Nephron (organoid): Measurements from ENCODE around the gene AP3S1.

ENCODE experiments used
- H3K27ac Mint-ChIP-seq, 3 experiments: 2 replicates each; pipeline ENCODE4 v1.8.0; 2020; ENCODE audit warnings: mixed read lengths in 3 of 3, mild to moderate bottlenecking in 2 of 3, moderate library complexity in 1 of 3
- H3K27me3 Mint-ChIP-seq: 2 replicates; pipeline ENCODE4 v1.8.0; 2021; ENCODE audit warnings: low read depth, mild to moderate bottlenecking, moderate library complexity, mixed read lengths
- H3K36me3 Mint-ChIP-seq: 2 replicates; pipeline ENCODE4 v1.8.0; 2020; ENCODE audit warnings: low read depth, mixed read lengths
- H3K4me1 Mint-ChIP-seq: 2 replicates; pipeline ENCODE4 v1.8.0; 2020; ENCODE audit warnings: mixed read lengths
- H3K4me3 Mint-ChIP-seq, 3 experiments: 2 replicates each; pipeline ENCODE4 v1.8.0; 2020; ENCODE audit warnings: mild to moderate bottlenecking in 3 of 3, mixed read lengths in 3 of 3, moderate library complexity in 2 of 3
- H3K9me3 Mint-ChIP-seq: 2 replicates; pipeline ENCODE4 v1.8.0; 2020; ENCODE audit warnings: mixed read lengths
- CTCF ChIP-seq, 3 experiments: fragments of 200-600 bp; sonication (generic); IDR thresholded peaks; one replicate each; pipeline ENCODE4 v1.5.0; 2021; ENCODE audit warnings: antibody characterized with exemption in 3 of 3; ENCODE audit not compliant: unreplicated experiment in 3 of 3

The AP3S1 gene

GRCh38 chr5:115857626-115858349, 16.1 kb downstream of the AP3S1 start:
- Mint-ChIP-seq H3K27ac (peak overlapping the region; percentile 18 to 83 (median 34)), H3K9me3 (peaks cover 18% of the 10 kb centered on the region), H3K27me3 (no peaks in the 10 kb centered on the region), H3K4me1 (peaks cover 28% of the 10 kb centered on the region), H3K4me3 (no peak overlapping the region), H3K36me3 (peaks cover 22% of the 10 kb centered on the region)
- no peak for TF ChIP-seq CTCF (IDR thresholded peaks at IDR 0.05; ENCODE audit: unreplicated experiment in 3 of 3)

GRCh38 chr5:115858396-115858795, 16.7 kb downstream of the AP3S1 start:
- TF ChIP-seq CTCF (IDR thresholded peaks at IDR 0.05; ENCODE audit: unreplicated experiment in 3 of 3), result no peak
- Mint-ChIP-seq H3K36me3 (peaks cover 18% of the 10 kb centered on the region), H3K27me3 (no peaks in the 10 kb centered on the region), H3K9me3 (peaks cover 13% of the 10 kb centered on the region), H3K4me3 (no peak overlapping the region), H3K4me1 (peaks cover 28% of the 10 kb centered on the region), H3K27ac (peak overlapping the region in 1 of 3 experiments; percentile 83)

DNA sequence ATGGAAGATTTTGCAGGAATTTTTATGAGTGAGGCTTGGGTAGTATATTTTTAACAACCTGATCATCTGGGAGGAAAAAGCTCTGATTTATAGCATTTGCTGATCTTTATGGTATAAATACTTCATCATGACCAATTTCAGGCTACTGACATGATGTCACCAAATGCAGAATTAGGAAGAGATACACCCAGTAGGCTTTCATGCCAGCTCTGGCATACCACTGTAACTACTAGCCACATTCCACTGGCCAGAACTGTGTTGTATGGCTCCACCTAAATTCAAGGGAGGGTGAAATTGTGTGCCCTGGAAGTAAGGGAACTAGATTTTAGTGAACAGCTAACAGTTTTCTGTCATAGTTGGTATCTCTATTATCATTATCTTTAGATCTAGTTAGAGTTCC, 17.6 kb downstream of the AP3S1 start:
- H3K4me1 Mint-ChIP-seq, result peaks cover 28% of the 10 kb centered on the region
- H3K9me3 Mint-ChIP-seq, result peaks cover 15% of the 10 kb centered on the region
- H3K36me3 Mint-ChIP-seq, result peaks cover 11% of the 10 kb centered on the region
- no peak for TF ChIP-seq CTCF (IDR thresholded peaks at IDR 0.05; ENCODE audit: unreplicated experiment in 3 of 3)
- no peak overlapping the region for H3K27ac Mint-ChIP-seq
- no peak overlapping the region for H3K4me3 Mint-ChIP-seq
- H3K27me3 Mint-ChIP-seq, result no peaks in the 10 kb centered on the region

DNA sequence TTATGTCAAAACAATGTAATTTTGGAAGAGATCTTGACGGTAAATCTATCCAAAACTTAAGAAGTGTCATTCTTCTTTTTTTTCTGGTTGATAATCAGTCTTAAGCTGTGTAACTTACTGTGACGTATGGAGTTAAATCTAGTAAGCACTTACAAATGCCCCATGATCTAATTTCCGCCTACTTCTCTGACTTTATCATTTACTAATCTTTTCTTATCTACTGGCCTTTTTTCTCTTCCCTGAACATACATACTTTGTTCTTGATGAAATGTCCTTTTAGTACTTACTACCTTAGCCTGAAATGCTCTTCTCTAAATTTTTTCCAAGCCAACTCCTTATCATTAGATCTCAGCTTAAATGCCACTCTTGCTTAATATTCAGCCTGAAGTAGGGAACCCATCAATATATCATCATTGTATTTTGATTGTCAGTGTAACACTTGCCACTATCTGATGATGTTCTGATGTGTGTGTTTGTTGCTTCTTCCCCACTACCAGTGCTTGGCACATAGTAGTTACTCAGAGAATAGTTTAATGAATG, 27.6 kb downstream of the AP3S1 start:
- no peak overlapping the region for H3K27ac Mint-ChIP-seq
- H3K9me3 Mint-ChIP-seq, result peaks cover 2% of the 10 kb centered on the region
- no peaks in the 10 kb centered on the region for H3K4me1 Mint-ChIP-seq
- H3K27me3 Mint-ChIP-seq, result no peaks in the 10 kb centered on the region
- TF ChIP-seq CTCF (IDR thresholded peaks at IDR 0.05; ENCODE audit: unreplicated experiment in 3 of 3), result no peak
- peaks cover 33% of the 10 kb centered on the region for H3K36me3 Mint-ChIP-seq
- no peak overlapping the region for H3K4me3 Mint-ChIP-seq

DNA sequence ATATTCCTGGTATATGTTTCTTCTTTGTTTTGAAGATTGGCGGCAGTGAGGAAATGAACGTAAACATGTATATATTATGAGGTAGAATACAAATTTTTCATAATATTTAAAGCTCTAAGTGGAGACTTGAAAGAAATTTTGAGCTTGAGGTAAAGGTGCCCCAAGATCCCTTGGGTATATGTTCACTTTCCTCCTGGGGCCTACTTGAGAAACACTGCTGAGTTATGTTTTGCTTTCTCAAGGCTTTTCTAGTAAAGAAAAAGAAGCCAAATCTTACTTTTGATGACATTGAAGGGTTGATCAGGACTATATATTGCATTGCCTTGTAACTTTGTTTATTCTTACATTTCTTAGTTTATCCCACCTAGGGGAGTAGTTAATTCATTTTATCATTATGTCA, 30.7 kb downstream of the AP3S1 start:
- H3K4me1 Mint-ChIP-seq, result no peaks in the 10 kb centered on the region
- no peaks in the 10 kb centered on the region for H3K9me3 Mint-ChIP-seq
- H3K27ac Mint-ChIP-seq, result no peak overlapping the region
- H3K36me3 Mint-ChIP-seq, result peaks cover 49% of the 10 kb centered on the region
- H3K4me3 Mint-ChIP-seq, result no peak overlapping the region
- H3K27me3 Mint-ChIP-seq, result no peaks in the 10 kb centered on the region
- no peak for TF ChIP-seq CTCF (IDR thresholded peaks at IDR 0.05; ENCODE audit: unreplicated experiment in 3 of 3)

- Mint-ChIP-seq H3K27ac (peak overlapping the region; percentile 3 to 79 (median 30)), H3K4me3 (no peak overlapping the region), H3K36me3 (peaks cover 59% of the 10 kb centered on the region), H3K9me3 (peaks cover 5% of the 10 kb centered on the region), H3K27me3 (no peaks in the 10 kb centered on the region), H3K4me1 (no peaks in the 10 kb centered on the region)
- TF ChIP-seq CTCF (IDR thresholded peaks at IDR 0.05; ENCODE audit: unreplicated experiment in 3 of 3), result no peak
These were observed 31.7 kb downstream of the AP3S1 start for GRCh38 chr5:115873392-115873791.
